BLaER1 (cell line): ENCODE results near the gene APOBEC3C.
A peak's percentile ranks its signal among the peaks of the same experiment; 100 is the strongest.
"Not testable (repeated sequence)": the region's sequence is repeated elsewhere in the genome, so short reads cannot be mapped to it uniquely, and the experiment has no call there.

ENCODE experiments used
- H3K27ac ChIP-seq: shearing (Covaris generic); formaldehyde crosslinking; 2 replicates; pipeline ENCODE4 v1.8.1; 2022
- H3K27me3 ChIP-seq: shearing (Covaris generic); formaldehyde crosslinking; 2 replicates; pipeline ENCODE4 v1.8.1; 2022
- H3K36me3 ChIP-seq: shearing (Covaris generic); formaldehyde crosslinking; 2 replicates; pipeline ENCODE4 v1.8.1; 2022
- H3K4me1 ChIP-seq: shearing (Covaris generic); formaldehyde crosslinking; 2 replicates; pipeline ENCODE4 v1.8.1; 2022
- H3K4me2 ChIP-seq: shearing (Covaris generic); formaldehyde crosslinking; 2 replicates; pipeline ENCODE4 v1.8.1; 2022
- H3K4me3 ChIP-seq: shearing (Covaris generic); formaldehyde crosslinking; 2 replicates; pipeline ENCODE4 v1.8.1; 2022
- H3K9ac ChIP-seq: shearing (Covaris generic); formaldehyde crosslinking; 2 replicates; pipeline ENCODE4 v1.8.1; 2022
- H3K9me3 ChIP-seq: shearing (Covaris generic); formaldehyde crosslinking; 2 replicates; pipeline ENCODE4 v1.8.1; 2022
- H4K20me1 ChIP-seq: shearing (Covaris generic); formaldehyde crosslinking; 2 replicates; pipeline ENCODE4 v1.8.1; 2022
- Cebpa-rat ChIP-seq: shearing (Covaris generic); IDR thresholded peaks from 2 replicates; pipeline ENCODE4 v1.8.1; 2022

The APOBEC3C gene

GRCh38 chr22:39039306-39040126, 25.5 kb downstream of the APOBEC3C start:
- no peaks in the 10 kb centered on the region for H3K27me3 ChIP-seq
- H3K4me3 ChIP-seq, result peak overlapping the region; percentile 70
- H3K4me1 ChIP-seq, result peaks cover 35% of the 10 kb centered on the region
- H3K4me2 ChIP-seq, result peak overlapping the region; percentile 88
- peak overlapping the region; percentile 82; the same call in 1 of the 2 replicates for H3K9ac ChIP-seq
- TF ChIP-seq Cebpa-rat, result no peak
- H3K36me3 ChIP-seq, result peaks cover 9% of the 10 kb centered on the region; the same call in 1 of the 2 replicates
- no peaks in the 10 kb centered on the region for H4K20me1 ChIP-seq
- no peaks in the 10 kb centered on the region for H3K9me3 ChIP-seq
- 0 out of 2 replicates have a peak overlapping the region, but pooled peaks have one; percentile 55 for H3K27ac ChIP-seq

- Histone ChIP-seq H3K9ac (peak overlapping the region; percentile 82), H3K4me3 (peak overlapping the region; percentile 70), H3K27ac (0 out of 2 replicates have a peak overlapping the region, but pooled peaks have one; percentile 55), H3K4me1 (peaks cover 36% of the 10 kb centered on the region), H3K4me2 (peak overlapping the region; percentile 88), H3K36me3 (peaks cover 10% of the 10 kb centered on the region; the same call in 1 of the 2 replicates)
- not testable (repeated sequence) for H3K27me3 ChIP-seq, H4K20me1 ChIP-seq, H3K9me3 ChIP-seq
Observed at GRCh38 chr22:39040155-39040537, 26.1 kb downstream of the APOBEC3C start.

- H3K27me3 ChIP-seq, H3K9me3 ChIP-seq, H4K20me1 ChIP-seq: not testable (repeated sequence)
- peak within 1 kb of the TSS; percentile 82 for H3K9ac ChIP-seq
- H3K4me3 ChIP-seq, result peak within 1 kb of the TSS; percentile 70
- peaks cover 16% of the 10 kb centered on the region; the same call in 1 of the 2 replicates for H3K36me3 ChIP-seq
- peak within 1 kb of the TSS; percentile 76 for H3K27ac ChIP-seq
- H3K4me1 ChIP-seq, result peaks cover 40% of the 10 kb centered on the region
- H3K4me2 ChIP-seq, result peak within 1 kb of the TSS; percentile 88
Observed at GRCh38 chr22:39040538-39041296, 26.7 kb downstream of the APOBEC3C start, which contains the start of gene APOBEC3F. Gene APOBEC3F (plus strand): TSS chr22:39040864. CDS start chr22:39040961, 97 bp downstream.

- H3K4me1 ChIP-seq, result peaks cover 40% of the 10 kb centered on the region
- peak overlapping the region; percentile 70 for H3K4me3 ChIP-seq
- peak overlapping the region; percentile 76 for H3K27ac ChIP-seq
- H3K4me2 ChIP-seq, result peak overlapping the region; percentile 88
- H3K27me3 ChIP-seq, result no peaks in the 10 kb centered on the region
- H4K20me1 ChIP-seq, result no peaks in the 10 kb centered on the region
- peak overlapping the region; percentile 82 for H3K9ac ChIP-seq
- peaks cover 21% of the 10 kb centered on the region; the same call in 1 of the 2 replicates for H3K36me3 ChIP-seq
- H3K9me3 ChIP-seq, result no peaks in the 10 kb centered on the region
- TF ChIP-seq Cebpa-rat, result no peak
Observed at GRCh38 chr22:39041908-39042307, 27.9 kb downstream of the APOBEC3C start.

- H3K4me3 ChIP-seq, H3K4me2 ChIP-seq, H3K9me3 ChIP-seq, H3K27ac ChIP-seq, H4K20me1 ChIP-seq, H3K9ac ChIP-seq, H3K27me3 ChIP-seq: not testable (repeated sequence)
- Histone ChIP-seq H3K36me3 (peaks cover 21% of the 10 kb centered on the region; the same call in 1 of the 2 replicates), H3K4me1 (peaks cover 40% of the 10 kb centered on the region)
Observed at GRCh38 chr22:39043063-39043462, 29.0 kb downstream of the APOBEC3C start.

- not testable (repeated sequence) for H3K9ac ChIP-seq, H4K20me1 ChIP-seq, H3K4me3 ChIP-seq, H3K27me3 ChIP-seq, H3K9me3 ChIP-seq, H3K4me2 ChIP-seq, H3K27ac ChIP-seq
- Histone ChIP-seq H3K36me3 (peaks cover 21% of the 10 kb centered on the region; the same call in 1 of the 2 replicates), H3K4me1 (peaks cover 31% of the 10 kb centered on the region)
Observed at GRCh38 chr22:39045136-39045535, 31.1 kb downstream of the APOBEC3C start.

GRCh38 chr22:39049486-39049885, 35.4 kb downstream of the APOBEC3C start:
- not testable (repeated sequence) for H3K27me3 ChIP-seq, H3K4me3 ChIP-seq, H3K27ac ChIP-seq, H3K4me1 ChIP-seq, H3K9me3 ChIP-seq, H4K20me1 ChIP-seq, H3K9ac ChIP-seq, H3K4me2 ChIP-seq
- peaks cover 12% of the 10 kb centered on the region; the same call in 1 of the 2 replicates for H3K36me3 ChIP-seq

- H4K20me1 ChIP-seq, H3K4me1 ChIP-seq, H3K9ac ChIP-seq, H3K27me3 ChIP-seq, H3K36me3 ChIP-seq, H3K4me3 ChIP-seq, H3K4me2 ChIP-seq, H3K27ac ChIP-seq: not testable (repeated sequence)
- H3K9me3 ChIP-seq, result peaks cover 23% of the 10 kb centered on the region
Observed at GRCh38 chr22:39051844-39052495, 37.9 kb downstream of the APOBEC3C start.

GRCh38 chr22:39055658-39056057, 41.6 kb downstream of the APOBEC3C start:
- Histone ChIP-seq H3K27ac (no peak overlapping the region), H3K4me2 (no peak overlapping the region), H3K4me3 (no peak overlapping the region), H3K9me3 (peaks cover 37% of the 10 kb centered on the region), H3K9ac (no peak overlapping the region), H3K27me3 (no peaks in the 10 kb centered on the region), H3K4me1 (no peaks in the 10 kb centered on the region), H4K20me1 (no peaks in the 10 kb centered on the region), H3K36me3 (peaks cover 9% of the 10 kb centered on the region; the same call in 1 of the 2 replicates)
- no peak for TF ChIP-seq Cebpa-rat

GRCh38 chr22:39061290-39061689, 47.2 kb downstream of the APOBEC3C start:
- not testable (repeated sequence) for H3K27ac ChIP-seq, H3K36me3 ChIP-seq, H4K20me1 ChIP-seq, H3K4me2 ChIP-seq, H3K9ac ChIP-seq, H3K27me3 ChIP-seq, H3K4me3 ChIP-seq
- Histone ChIP-seq H3K9me3 (peaks cover 20% of the 10 kb centered on the region), H3K4me1 (peaks cover 28% of the 10 kb centered on the region)

GRCh38 chr22:39061951-39062350, 47.9 kb downstream of the APOBEC3C start:
- Histone ChIP-seq H3K9me3 (peaks cover 15% of the 10 kb centered on the region), H3K4me1 (peaks cover 35% of the 10 kb centered on the region)
- not testable (repeated sequence) for H3K4me2 ChIP-seq, H3K27me3 ChIP-seq, H3K9ac ChIP-seq, H4K20me1 ChIP-seq, H3K27ac ChIP-seq, H3K36me3 ChIP-seq, H3K4me3 ChIP-seq

GRCh38 chr22:39063904-39064303, 49.8 kb downstream of the APOBEC3C start:
- H3K36me3 ChIP-seq, H3K27me3 ChIP-seq, H4K20me1 ChIP-seq, H3K9me3 ChIP-seq, H3K27ac ChIP-seq, H3K9ac ChIP-seq, H3K4me3 ChIP-seq: not testable (repeated sequence)
- peaks cover 47% of the 10 kb centered on the region for H3K4me1 ChIP-seq
- H3K4me2 ChIP-seq, result peak overlapping the region; percentile 77; the same call in 1 of the 2 replicates

GRCh38 chr22:39066442-39067276, 52.6 kb downstream of the APOBEC3C start:
- not testable (repeated sequence) for H4K20me1 ChIP-seq, H3K27me3 ChIP-seq, H3K9me3 ChIP-seq, H3K36me3 ChIP-seq
- Histone ChIP-seq H3K4me3 (peak overlapping the region; percentile 14; the same call in 1 of the 2 replicates), H3K4me2 (peak overlapping the region; percentile 77), H3K9ac (peak overlapping the region; percentile 28; the same call in 1 of the 2 replicates), H3K27ac (peak overlapping the region; percentile 73), H3K4me1 (peaks cover 47% of the 10 kb centered on the region)
